T-helper 1 cell treated with Interleukin-12 subunit alpha and Interleukin-12 subunit beta and Interleukin-4 antibody, amounts not matched to agents 30 ng/mL and 1 ng/mL, for 36 hours (primary cell): ENCODE data around the gene NANOS2. TPM values are rescaled to one million over a fixed set of nuclear protein-coding genes. Genes with fewer than 3 reads are reported as not detected.

Experiments
- intact Hi-C: fragments of 100-400 bp; cut with micrococcal nuclease; formaldehyde crosslinking; loops from one replicate; pipeline ENCODE4 v1.15.1; 2024
- total RNA-seq: library from RNA; stranded (reverse); gene quantifications from 2 replicates; pipeline ENCODE4 v1.2.3, GENCODE V29; 2022

NANOS2 gene
- total RNA-seq, 1 donor from 2014 or later, result not detected

GRCh38 chr19:45929247-45929646 lies 14.7 kb upstream of the NANOS2 start:
- intact Hi-C loops, result loop anchor here (5.0 to 10.0 kb wide), 2 partner anchors 336 to 418 kb away; partner anchors contain the start of gene PPP5C

- intact Hi-C loops, result loop anchor here (1.0 to 10.0 kb wide), 6 partner anchors 25 to 420 kb away; partner anchors contain the start of genes CCDC61, IRF2BP1, MYPOP and PPP5C
Observed at GRCh38 chr19:45927565-45928261, 13.1 kb upstream of the NANOS2 start.

GRCh38 chr19:45924891-45925447 lies 10.4 kb upstream of the NANOS2 start:
- intact Hi-C loops, result loop anchor here (5.0 to 10.0 kb wide), 2 partner anchors 340 to 422 kb away; partner anchors contain the start of gene PPP5C

- intact Hi-C loops, result loop anchor here (10.0 kb wide), 1 partner anchor 343 kb away; no protein-coding TSS in a partner anchor
Observed at GRCh38 chr19:45922281-45922680, 7.7 kb upstream of the NANOS2 start.

- intact Hi-C loops, result loop anchor here (10.0 kb wide), 1 partner anchor 344 kb away; no protein-coding TSS in a partner anchor
Observed at GRCh38 chr19:45920458-45920857, 5.9 kb upstream of the NANOS2 start.

- intact Hi-C loops, result loop anchor here (10.0 kb wide), 1 partner anchor 345 kb away; no protein-coding TSS in a partner anchor
Observed at GRCh38 chr19:45919678-45920077, 5.1 kb upstream of the NANOS2 start.

GRCh38 chr19:45918721-45919120 lies 4.1 kb upstream of the NANOS2 start:
- intact Hi-C loops, result no loop called here

- intact Hi-C loops, result no loop called here
Observed at GRCh38 chr19:45917421-45918091, 3.0 kb upstream of the NANOS2 start.

- intact Hi-C loops, result no loop called here
Observed at GRCh38 chr19:45911291-45911690, 3.3 kb downstream of the NANOS2 start.

GRCh38 chr19:45908956-45909355 lies 5.6 kb downstream of the NANOS2 start:
- intact Hi-C loops, result no loop called here

GRCh38 chr19:45906221-45906620 lies 8.4 kb downstream of the NANOS2 start:
- intact Hi-C loops, result no loop called here

GRCh38 chr19:45905011-45905410 lies 9.6 kb downstream of the NANOS2 start:
- intact Hi-C loops, result no loop called here

GRCh38 chr19:45902651-45903625 lies 11.6 kb downstream of the NANOS2 start:
- intact Hi-C loops, result loop anchor here (1.0 to 5.0 kb wide), 8 partner anchors 17 to 186 kb away; partner anchors contain the start of genes CCDC61, FBXO46, IRF2BP1 and MEIOSIN

GRCh38 chr19:45901912-45902650 lies 12.5 kb downstream of the NANOS2 start, which contains the start of gene MYPOP:
Gene MYPOP (minus strand): TSS chr19:45902613. CDS start chr19:45901773, 840 bp downstream.
- intact Hi-C loops, result loop anchor here (1.0 to 5.0 kb wide), 7 partner anchors 16 to 185 kb away; partner anchors contain the start of genes CCDC61, FBXO46, IRF2BP1 and MEIOSIN

- intact Hi-C loops, result loop anchor here (5.0 kb wide), 1 partner anchor 169 kb away; the partner anchor contains the start of genes FBXO46 and MEIOSIN
Observed at GRCh38 chr19:45901432-45901911, 13.1 kb downstream of the NANOS2 start.

GRCh38 chr19:45900738-45901431 lies 13.7 kb downstream of the NANOS2 start:
- intact Hi-C loops, result loop anchor here (5.0 kb wide), 1 partner anchor 169 kb away; the partner anchor contains the start of genes FBXO46 and MEIOSIN

- intact Hi-C loops, result loop anchor here (5.0 kb wide), 1 partner anchor 168 kb away; the partner anchor contains the start of genes FBXO46 and MEIOSIN
Observed at GRCh38 chr19:45899919-45900589, 14.5 kb downstream of the NANOS2 start.

- intact Hi-C loops, result no loop called here
Observed at GRCh38 chr19:45899253-45899652, 15.3 kb downstream of the NANOS2 start.
